Measurements from ENCODE around the gene RAI2.

DNA sequence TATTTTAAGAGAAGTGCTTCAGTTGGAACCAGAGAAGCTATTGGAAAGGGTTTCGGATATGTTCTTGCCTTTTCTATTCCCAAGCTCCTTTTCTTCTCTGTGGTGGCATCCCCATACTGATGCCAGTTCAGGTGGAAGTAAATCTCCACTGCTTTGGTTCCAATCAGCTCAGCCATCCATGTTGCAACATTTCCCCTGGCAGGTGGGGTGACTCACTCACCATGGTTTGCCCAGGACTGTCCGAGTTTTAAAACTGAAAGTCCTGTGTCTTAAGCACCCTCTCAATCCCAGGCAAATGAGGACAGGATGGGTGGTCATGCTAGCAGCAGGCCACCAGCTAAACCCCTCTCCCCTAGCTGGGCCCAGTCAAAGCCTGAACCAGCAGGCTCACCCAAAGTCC, 15.1 kb downstream of the RAI2 start:
- TF ChIP-seq, protein P1, sequence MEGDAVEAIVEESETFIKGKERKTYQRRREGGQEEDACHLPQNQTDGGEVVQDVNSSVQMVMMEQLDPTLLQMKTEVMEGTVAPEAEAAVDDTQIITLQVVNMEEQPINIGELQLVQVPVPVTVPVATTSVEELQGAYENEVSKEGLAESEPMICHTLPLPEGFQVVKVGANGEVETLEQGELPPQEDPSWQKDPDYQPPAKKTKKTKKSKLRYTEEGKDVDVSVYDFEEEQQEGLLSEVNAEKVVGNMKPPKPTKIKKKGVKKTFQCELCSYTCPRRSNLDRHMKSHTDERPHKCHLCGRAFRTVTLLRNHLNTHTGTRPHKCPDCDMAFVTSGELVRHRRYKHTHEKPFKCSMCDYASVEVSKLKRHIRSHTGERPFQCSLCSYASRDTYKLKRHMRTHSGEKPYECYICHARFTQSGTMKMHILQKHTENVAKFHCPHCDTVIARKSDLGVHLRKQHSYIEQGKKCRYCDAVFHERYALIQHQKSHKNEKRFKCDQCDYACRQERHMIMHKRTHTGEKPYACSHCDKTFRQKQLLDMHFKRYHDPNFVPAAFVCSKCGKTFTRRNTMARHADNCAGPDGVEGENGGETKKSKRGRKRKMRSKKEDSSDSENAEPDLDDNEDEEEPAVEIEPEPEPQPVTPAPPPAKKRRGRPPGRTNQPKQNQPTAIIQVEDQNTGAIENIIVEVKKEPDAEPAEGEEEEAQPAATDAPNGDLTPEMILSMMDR (conservative IDR thresholded peaks at IDR 0.05; ENCODE audit: low read length), result no peak
- no peak for TF ChIP-seq EZH2phosphoT487 (IDR thresholded peaks at IDR 0.05; ENCODE audit: borderline replicate concordance)

Data from Loucy (cell line).